Heart left ventricle (tissue), 13 donors: Measurements from ENCODE around the gene TMED8.

Source experiments
- CTCF ChIP-seq, 12 donors: fragments of 200-600 bp; sonication (generic) in 4 of 12; IDR thresholded peaks; one replicate each; pipeline versions ENCODE4 v1.5.0 to v1.8.0; 2018 to 2022; ENCODE audit warnings: antibody characterized with exemption in 12 of 12, mild to moderate bottlenecking in 5 of 12
- POLR2A ChIP-seq, 2 donors: fragments of 450-650 bp; IDR thresholded peaks; one replicate each; pipeline ENCODE4 v1.6.1; 2017; ENCODE audit warnings: antibody characterized with exemption in 2 of 2, mild to moderate bottlenecking in 2 of 2, moderate library complexity in 2 of 2
- donor health status: ischemic (EF 13 %, LVEDD 7.1; RV severe dilation, severe dysfunction).
- donor health status: DM: no; HTN: yes; CAD: no.
- donor health status: DM: no; HTN: no; CAD: no.
- donor health status: ischemic (EF 25% LVEDD 6.9; RV normal size, moderate dysfunction).
- donor health status: ischemic (EF 25% LVEDD 5.7; RV mildly dilated, moderate dysfunction).
- donor health status: ischemic (EF 35%, LVEDD 5.7; RV mildly dilated, moderate dysfunction).
- donor health status: nonischemic (EF 11% LVEDD 7.7; RV severe dilation, severe dysfunction).
- donor health status: DM: yes; HTN: yes; CAD: no.
- donor health status: PGD.
- donor health status: ischemic (EF 29% LVEDD 5.4; RV normal size, mild dysfunction).
- donor health status: nonischemic (EF 23%, LVEDD 6.1; RV moderate dilation, normal function).

GRCh38 chr14:77324816-77325745, 51.8 kb downstream of the TMED8 start:
- TF ChIP-seq CTCF (IDR thresholded peaks at IDR 0.05) (no peak), POLR2A (IDR thresholded peaks at IDR 0.05) (no peak)
